Measurements from ENCODE around the gene HES5. TPM values are rescaled to one million over a fixed set of nuclear protein-coding genes. Genes with fewer than 3 reads are reported as not detected.
"Not testable (repeated sequence)": the region's sequence is repeated elsewhere in the genome, so short reads cannot be mapped to it uniquely, and the experiment has no call there.

HES5 gene
- total RNA-seq, 1 experiment from 2014 or later = 0.84 TPM

- no peak for ATAC-seq
- no peaks in the 10 kb centered on the region for H3K9me2 ChIP-seq (replicated peaks; ENCODE audit: low read length)
- H3F3A ChIP-seq (ENCODE audit: low read length, unreplicated experiment) = no peaks in the 10 kb centered on the region
- no peak overlapping the region for H3K27ac ChIP-seq (ENCODE audit: low read length)
- POLR2A ChIA-PET (ENCODE audit: unreplicated experiment) = no interaction called here
- H3K4me2 ChIP-seq (ENCODE audit: low read length) = no peak overlapping the region
- no peak for DNase-seq
- H3K27me3 ChIP-seq (ENCODE audit: low read length) = no peaks in the 10 kb centered on the region
- H3K4me3 ChIP-seq (ENCODE audit: low read length) = no peak overlapping the region
- TF ChIP-seq CTCF (conservative IDR thresholded peaks at IDR 0.05; ENCODE audit: low read depth, low read length) (no peak), EZH2phosphoT487 (IDR thresholded peaks at IDR 0.05; ENCODE audit: borderline replicate concordance, low read length) (no peak), EZH2 (IDR thresholded peaks at IDR 0.05; ENCODE audit: low read length, unreplicated experiment) (no peak)
- CTCF ChIA-PET = no interaction called here
- no peaks in the 10 kb centered on the region for H3K79me2 ChIP-seq (ENCODE audit: low read length)
- H4K20me1 ChIP-seq (ENCODE audit: low read length) = no peaks in the 10 kb centered on the region
- H3K36me3 ChIP-seq (ENCODE audit: low read depth, low read length) = no peaks in the 10 kb centered on the region
- no peaks in the 10 kb centered on the region for H3K9me3 ChIP-seq (ENCODE audit: low read length)
- intact Hi-C loops (cut with micrococcal nuclease) = no loop called here
- BruUV-seq (replicated peaks) = no TSS peak
- no peak overlapping the region for H2AFZ ChIP-seq (ENCODE audit: low read length)
- no peak overlapping the region for H3K9ac ChIP-seq (ENCODE audit: low read length)
- peaks cover 15% of the 10 kb centered on the region for H3K4me1 ChIP-seq (ENCODE audit: insufficient read depth, low read length)
Observed at GRCh38 chr1:2553871-2554620, 24.0 kb upstream of the HES5 start.

GRCh38 chr1:2553076-2553475, 23.0 kb upstream of the HES5 start:
- H3F3A ChIP-seq (ENCODE audit: low read length, unreplicated experiment); CTCF ChIA-PET; H3K9me3 ChIP-seq (ENCODE audit: low read length); DNase-seq; H3K9me2 ChIP-seq (replicated peaks; ENCODE audit: low read length); H3K9ac ChIP-seq (ENCODE audit: low read length); BruUV-seq (replicated peaks); H4K20me1 ChIP-seq (ENCODE audit: low read length); H3K4me2 ChIP-seq (ENCODE audit: low read length); H3K79me2 ChIP-seq (ENCODE audit: low read length); ATAC-seq; intact Hi-C loops (cut with micrococcal nuclease); H2AFZ ChIP-seq (ENCODE audit: low read length); H3K36me3 ChIP-seq (ENCODE audit: low read depth, low read length); H3K27ac ChIP-seq (ENCODE audit: low read length); POLR2A ChIA-PET (ENCODE audit: unreplicated experiment); H3K4me3 ChIP-seq (ENCODE audit: low read length); H3K27me3 ChIP-seq (ENCODE audit: low read length): not testable (repeated sequence)
- peaks cover 15% of the 10 kb centered on the region for H3K4me1 ChIP-seq (ENCODE audit: insufficient read depth, low read length)

- DNase-seq (no peak), ATAC-seq (no peak)
- Histone ChIP-seq H3K79me2 (ENCODE audit: low read length) (no peaks in the 10 kb centered on the region), H3K9me3 (ENCODE audit: low read length) (no peaks in the 10 kb centered on the region), H2AFZ (ENCODE audit: low read length) (no peak overlapping the region), H3K27ac (ENCODE audit: low read length) (no peak overlapping the region), H3K9ac (ENCODE audit: low read length) (no peak overlapping the region), H3K4me3 (ENCODE audit: low read length) (no peak overlapping the region), H3F3A (ENCODE audit: low read length, unreplicated experiment) (no peaks in the 10 kb centered on the region), H3K36me3 (ENCODE audit: low read depth, low read length) (no peaks in the 10 kb centered on the region), H3K4me2 (ENCODE audit: low read length) (no peak overlapping the region), H3K9me2 (replicated peaks; ENCODE audit: low read length) (no peaks in the 10 kb centered on the region), H4K20me1 (ENCODE audit: low read length) (no peaks in the 10 kb centered on the region), H3K27me3 (ENCODE audit: low read length) (no peaks in the 10 kb centered on the region), H3K4me1 (ENCODE audit: insufficient read depth, low read length) (peaks cover 22% of the 10 kb centered on the region)
- CTCF ChIA-PET = no interaction called here
- no TSS peak for BruUV-seq (replicated peaks)
- TF ChIP-seq CTCF (conservative IDR thresholded peaks at IDR 0.05; ENCODE audit: low read depth, low read length) (no peak), EZH2phosphoT487 (IDR thresholded peaks at IDR 0.05; ENCODE audit: borderline replicate concordance, low read length) (no peak), EZH2 (IDR thresholded peaks at IDR 0.05; ENCODE audit: low read length, unreplicated experiment) (no peak)
- POLR2A ChIA-PET (ENCODE audit: unreplicated experiment) = no interaction called here
- intact Hi-C loops (cut with micrococcal nuclease) = no loop called here
Observed at GRCh38 chr1:2552189-2552588, 22.1 kb upstream of the HES5 start.

GRCh38 chr1:2551544-2551943, 21.5 kb upstream of the HES5 start:
- H3K4me2 ChIP-seq (ENCODE audit: low read length); H3K27ac ChIP-seq (ENCODE audit: low read length); BruUV-seq (replicated peaks); H3K9ac ChIP-seq (ENCODE audit: low read length); ATAC-seq; intact Hi-C loops (cut with micrococcal nuclease); H2AFZ ChIP-seq (ENCODE audit: low read length); H3K9me3 ChIP-seq (ENCODE audit: low read length); DNase-seq; POLR2A ChIA-PET (ENCODE audit: unreplicated experiment); H3K9me2 ChIP-seq (replicated peaks; ENCODE audit: low read length); CTCF ChIA-PET; H4K20me1 ChIP-seq (ENCODE audit: low read length); H3K27me3 ChIP-seq (ENCODE audit: low read length); H3K79me2 ChIP-seq (ENCODE audit: low read length); H3K4me3 ChIP-seq (ENCODE audit: low read length); H3F3A ChIP-seq (ENCODE audit: low read length, unreplicated experiment); H3K36me3 ChIP-seq (ENCODE audit: low read depth, low read length): not testable (repeated sequence)
- peaks cover 21% of the 10 kb centered on the region for H3K4me1 ChIP-seq (ENCODE audit: insufficient read depth, low read length)

DNA sequence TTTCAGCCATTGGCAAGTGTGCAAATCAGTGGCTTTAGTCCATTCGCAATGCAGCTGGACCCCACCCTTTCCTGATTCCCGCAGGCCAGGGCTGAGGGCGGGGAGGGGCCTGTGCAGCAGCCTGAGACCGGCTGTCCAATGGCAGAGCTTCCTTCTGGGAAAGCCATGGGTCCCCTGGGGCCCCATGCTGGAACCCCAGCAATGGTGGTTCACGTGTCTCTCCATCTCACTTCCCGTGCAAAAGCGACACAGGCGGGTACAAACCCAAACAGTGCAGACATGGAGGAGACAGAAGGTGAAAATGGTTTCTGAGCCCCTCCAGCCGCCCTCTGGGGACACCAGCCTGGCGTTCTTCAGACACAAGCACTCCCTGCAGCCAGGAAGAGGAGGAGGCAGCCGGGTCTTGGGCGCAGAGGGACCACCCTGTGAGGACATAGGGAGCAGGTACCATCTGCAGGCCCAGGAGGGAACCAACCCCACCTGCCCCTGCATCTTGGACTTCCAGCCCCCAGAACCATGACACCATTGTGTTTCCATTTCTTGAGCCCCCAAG, 20.3 kb upstream of the HES5 start:
- DNase-seq; H4K20me1 ChIP-seq (ENCODE audit: low read length); CTCF ChIA-PET; POLR2A ChIA-PET (ENCODE audit: unreplicated experiment); H3K9me3 ChIP-seq (ENCODE audit: low read length); H3K79me2 ChIP-seq (ENCODE audit: low read length); H3K27me3 ChIP-seq (ENCODE audit: low read length); H3K36me3 ChIP-seq (ENCODE audit: low read depth, low read length); intact Hi-C loops (cut with micrococcal nuclease); H3K4me2 ChIP-seq (ENCODE audit: low read length); H2AFZ ChIP-seq (ENCODE audit: low read length); BruUV-seq (replicated peaks); H3K27ac ChIP-seq (ENCODE audit: low read length); H3K9ac ChIP-seq (ENCODE audit: low read length); H3F3A ChIP-seq (ENCODE audit: low read length, unreplicated experiment); ATAC-seq; H3K4me3 ChIP-seq (ENCODE audit: low read length); H3K9me2 ChIP-seq (replicated peaks; ENCODE audit: low read length): not testable (repeated sequence)
- H3K4me1 ChIP-seq (ENCODE audit: insufficient read depth, low read length) = peaks cover 22% of the 10 kb centered on the region
